ENCODE measurements around the gene SETBP1.

DNA sequence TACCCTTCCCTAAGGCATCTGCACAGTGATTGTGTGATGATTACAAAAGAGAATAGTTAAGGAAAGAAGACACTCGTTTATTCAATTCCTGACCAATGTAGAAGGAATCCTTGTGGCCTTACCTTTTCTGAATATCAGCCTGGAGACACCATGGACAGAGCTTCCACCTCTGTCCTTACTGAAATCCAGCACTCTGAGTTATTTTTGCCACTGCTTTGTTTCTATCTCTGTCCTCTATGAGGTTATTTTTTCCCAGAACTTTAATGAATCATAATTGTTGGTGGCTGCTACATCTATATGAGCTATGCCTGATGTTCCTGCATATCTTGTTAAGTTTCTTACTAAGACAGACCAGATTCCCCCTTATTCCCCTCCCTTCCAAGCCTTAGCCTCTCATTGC is 275.1 kb downstream of the SETBP1 start:
- TF ChIP-seq FOXJ3 (CRISPR knock-in tag; IDR thresholded peaks at IDR 0.05; ENCODE audit: borderline replicate concordance) (no peak), ATF1 (CRISPR knock-in tag; IDR thresholded peaks at IDR 0.05) (no peak), CREB1 (CRISPR knock-in tag; IDR thresholded peaks at IDR 0.05) (no peak), NR2C2 (CRISPR knock-in tag; IDR thresholded peaks at IDR 0.05) (no peak), NFE2L1 (CRISPR knock-in tag; IDR thresholded peaks at IDR 0.05) (no peak), RELA (CRISPR knock-in tag; IDR thresholded peaks at IDR 0.05; ENCODE audit: borderline replicate concordance) (no peak), ELF4 (CRISPR knock-in tag; IDR thresholded peaks at IDR 0.05; ENCODE audit: low read depth) (no peak), ZNF232 (CRISPR knock-in tag; IDR thresholded peaks at IDR 0.05) (no peak), JUN (CRISPR knock-in tag; IDR thresholded peaks at IDR 0.05) (no peak)
- TF ChIP-seq, protein P1, sequence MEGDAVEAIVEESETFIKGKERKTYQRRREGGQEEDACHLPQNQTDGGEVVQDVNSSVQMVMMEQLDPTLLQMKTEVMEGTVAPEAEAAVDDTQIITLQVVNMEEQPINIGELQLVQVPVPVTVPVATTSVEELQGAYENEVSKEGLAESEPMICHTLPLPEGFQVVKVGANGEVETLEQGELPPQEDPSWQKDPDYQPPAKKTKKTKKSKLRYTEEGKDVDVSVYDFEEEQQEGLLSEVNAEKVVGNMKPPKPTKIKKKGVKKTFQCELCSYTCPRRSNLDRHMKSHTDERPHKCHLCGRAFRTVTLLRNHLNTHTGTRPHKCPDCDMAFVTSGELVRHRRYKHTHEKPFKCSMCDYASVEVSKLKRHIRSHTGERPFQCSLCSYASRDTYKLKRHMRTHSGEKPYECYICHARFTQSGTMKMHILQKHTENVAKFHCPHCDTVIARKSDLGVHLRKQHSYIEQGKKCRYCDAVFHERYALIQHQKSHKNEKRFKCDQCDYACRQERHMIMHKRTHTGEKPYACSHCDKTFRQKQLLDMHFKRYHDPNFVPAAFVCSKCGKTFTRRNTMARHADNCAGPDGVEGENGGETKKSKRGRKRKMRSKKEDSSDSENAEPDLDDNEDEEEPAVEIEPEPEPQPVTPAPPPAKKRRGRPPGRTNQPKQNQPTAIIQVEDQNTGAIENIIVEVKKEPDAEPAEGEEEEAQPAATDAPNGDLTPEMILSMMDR (IDR thresholded peaks at IDR 0.05), result no peak
- TF ChIP-seq, protein P2, sequence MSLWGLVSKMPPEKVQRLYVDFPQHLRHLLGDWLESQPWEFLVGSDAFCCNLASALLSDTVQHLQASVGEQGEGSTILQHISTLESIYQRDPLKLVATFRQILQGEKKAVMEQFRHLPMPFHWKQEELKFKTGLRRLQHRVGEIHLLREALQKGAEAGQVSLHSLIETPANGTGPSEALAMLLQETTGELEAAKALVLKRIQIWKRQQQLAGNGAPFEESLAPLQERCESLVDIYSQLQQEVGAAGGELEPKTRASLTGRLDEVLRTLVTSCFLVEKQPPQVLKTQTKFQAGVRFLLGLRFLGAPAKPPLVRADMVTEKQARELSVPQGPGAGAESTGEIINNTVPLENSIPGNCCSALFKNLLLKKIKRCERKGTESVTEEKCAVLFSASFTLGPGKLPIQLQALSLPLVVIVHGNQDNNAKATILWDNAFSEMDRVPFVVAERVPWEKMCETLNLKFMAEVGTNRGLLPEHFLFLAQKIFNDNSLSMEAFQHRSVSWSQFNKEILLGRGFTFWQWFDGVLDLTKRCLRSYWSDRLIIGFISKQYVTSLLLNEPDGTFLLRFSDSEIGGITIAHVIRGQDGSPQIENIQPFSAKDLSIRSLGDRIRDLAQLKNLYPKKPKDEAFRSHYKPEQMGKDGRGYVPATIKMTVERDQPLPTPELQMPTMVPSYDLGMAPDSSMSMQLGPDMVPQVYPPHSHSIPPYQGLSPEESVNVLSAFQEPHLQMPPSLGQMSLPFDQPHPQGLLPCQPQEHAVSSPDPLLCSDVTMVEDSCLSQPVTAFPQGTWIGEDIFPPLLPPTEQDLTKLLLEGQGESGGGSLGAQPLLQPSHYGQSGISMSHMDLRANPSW (CRISPR knock-in tag; conservative IDR thresholded peaks at IDR 0.05; ENCODE audit: low read depth), result no peak
